Type B pancreatic cell (in vitro differentiated cells): Measurements from ENCODE around the gene TCHP. TPM values are rescaled to one million over a fixed set of nuclear protein-coding genes. Genes with fewer than 3 reads are reported as not detected.
A peak's percentile ranks its signal among the peaks of the same experiment; 100 is the strongest.

Source experiments
- DNase-seq: peaks from one replicate; pipeline ENCODE4 v3.0.0; 2021; ENCODE audit warnings: mixed read lengths; ENCODE audit not compliant: unreplicated experiment; ENCODE audit errors: extremely low spot score
- H3K27ac Mint-ChIP-seq: 2 replicates; pipeline ENCODE4 v1.8.0; 2021; ENCODE audit warnings: mild to moderate bottlenecking, mixed read lengths
- H3K27me3 Mint-ChIP-seq: 2 replicates; pipeline ENCODE4 v1.8.0; 2021; ENCODE audit warnings: mixed read lengths
- H3K36me3 Mint-ChIP-seq: 2 replicates; pipeline ENCODE4 v1.8.0; 2021; ENCODE audit warnings: mixed read lengths
- H3K4me1 Mint-ChIP-seq: one replicate; pipeline ENCODE4 v1.8.0; 2021; ENCODE audit warnings: mixed read lengths; ENCODE audit not compliant: unreplicated experiment
- H3K4me3 Mint-ChIP-seq: 2 replicates; pipeline ENCODE4 v1.8.0; 2021; ENCODE audit warnings: mild to moderate bottlenecking, mixed read lengths
- H3K9me3 Mint-ChIP-seq: 2 replicates; pipeline ENCODE4 v1.8.0; 2021; ENCODE audit warnings: mixed read lengths
- total RNA-seq: library from RNA; stranded (reverse); gene quantifications from 2 replicates; pipeline ENCODE4 v1.2.1, GENCODE V29; 2021; ENCODE audit warnings: low replicate concordance
- TF ChIP-seq, protein P1 (sequence below): fragments of 200-600 bp; sonication (generic); conservative IDR thresholded peaks from 2 replicates; pipeline ENCODE4 v1.5.0; 2021; ENCODE audit warnings: antibody characterized with exemption, mild to moderate bottlenecking

The TCHP gene
- total RNA-seq, 1 donor from 2014 or later, result 21.6 TPM

DNA sequence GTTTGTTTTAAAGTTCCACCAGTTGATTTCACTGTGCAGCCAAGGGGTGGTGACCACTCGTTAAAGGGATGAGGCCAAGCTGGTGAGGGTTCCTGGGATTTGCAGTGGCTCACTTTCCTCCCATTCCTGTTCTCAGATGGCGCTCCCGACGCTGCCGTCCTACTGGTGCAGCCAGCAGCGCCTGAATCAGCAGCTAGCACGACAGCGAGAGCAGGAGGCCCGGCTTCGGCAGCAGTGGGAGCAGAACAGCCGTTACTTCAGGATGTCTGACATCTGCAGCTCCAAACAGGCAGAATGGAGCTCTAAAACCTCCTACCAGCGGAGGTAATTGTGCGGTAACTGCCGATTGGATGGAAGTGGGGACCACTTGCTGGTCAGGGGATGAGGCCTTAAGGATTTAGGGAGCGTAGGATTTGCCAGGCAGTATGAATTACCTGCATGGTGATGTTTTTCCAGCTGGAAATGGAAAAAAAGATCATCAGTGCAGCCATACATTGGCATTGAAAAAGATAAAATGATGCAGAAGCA is 2.9 kb downstream of the TCHP start:
- peaks cover 17% of the 10 kb centered on the region for H3K4me1 Mint-ChIP-seq
- H3K9me3 Mint-ChIP-seq, result no peaks in the 10 kb centered on the region
- TF ChIP-seq, protein P1, sequence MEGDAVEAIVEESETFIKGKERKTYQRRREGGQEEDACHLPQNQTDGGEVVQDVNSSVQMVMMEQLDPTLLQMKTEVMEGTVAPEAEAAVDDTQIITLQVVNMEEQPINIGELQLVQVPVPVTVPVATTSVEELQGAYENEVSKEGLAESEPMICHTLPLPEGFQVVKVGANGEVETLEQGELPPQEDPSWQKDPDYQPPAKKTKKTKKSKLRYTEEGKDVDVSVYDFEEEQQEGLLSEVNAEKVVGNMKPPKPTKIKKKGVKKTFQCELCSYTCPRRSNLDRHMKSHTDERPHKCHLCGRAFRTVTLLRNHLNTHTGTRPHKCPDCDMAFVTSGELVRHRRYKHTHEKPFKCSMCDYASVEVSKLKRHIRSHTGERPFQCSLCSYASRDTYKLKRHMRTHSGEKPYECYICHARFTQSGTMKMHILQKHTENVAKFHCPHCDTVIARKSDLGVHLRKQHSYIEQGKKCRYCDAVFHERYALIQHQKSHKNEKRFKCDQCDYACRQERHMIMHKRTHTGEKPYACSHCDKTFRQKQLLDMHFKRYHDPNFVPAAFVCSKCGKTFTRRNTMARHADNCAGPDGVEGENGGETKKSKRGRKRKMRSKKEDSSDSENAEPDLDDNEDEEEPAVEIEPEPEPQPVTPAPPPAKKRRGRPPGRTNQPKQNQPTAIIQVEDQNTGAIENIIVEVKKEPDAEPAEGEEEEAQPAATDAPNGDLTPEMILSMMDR, result no peak
- H3K27ac Mint-ChIP-seq, result no peak overlapping the region
- no peak for DNase-seq
- peaks cover 4% of the 10 kb centered on the region for H3K36me3 Mint-ChIP-seq
- no peak overlapping the region for H3K4me3 Mint-ChIP-seq
- no peaks in the 10 kb centered on the region for H3K27me3 Mint-ChIP-seq

DNA sequence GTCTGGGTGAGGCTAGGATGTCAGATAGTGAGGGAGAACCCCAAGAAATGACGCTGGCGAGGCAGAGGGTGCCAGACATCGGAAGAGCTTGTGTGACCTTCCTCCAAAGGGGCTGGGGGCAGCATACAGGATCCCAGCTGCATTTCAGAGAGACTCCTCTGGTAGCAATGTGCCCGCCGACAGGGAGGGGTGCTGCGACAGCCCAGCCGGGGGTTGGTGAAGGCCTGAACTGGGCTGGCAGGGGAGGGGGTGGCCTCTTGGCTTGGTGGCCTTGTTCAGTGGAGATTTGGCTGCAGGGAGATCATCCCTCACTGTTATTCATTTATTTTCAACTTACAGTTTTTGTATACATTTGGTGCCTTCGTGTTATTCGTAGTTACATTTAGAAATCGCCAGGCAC is 5.2 kb downstream of the TCHP start:
- Mint-ChIP-seq H3K9me3 (no peaks in the 10 kb centered on the region), H3K4me3 (no peak overlapping the region), H3K27me3 (no peaks in the 10 kb centered on the region), H3K36me3 (peaks cover 14% of the 10 kb centered on the region), H3K27ac (no peak overlapping the region), H3K4me1 (peaks cover 13% of the 10 kb centered on the region)
- TF ChIP-seq, protein P1, result no peak
- DNase-seq, result no peak

DNA sequence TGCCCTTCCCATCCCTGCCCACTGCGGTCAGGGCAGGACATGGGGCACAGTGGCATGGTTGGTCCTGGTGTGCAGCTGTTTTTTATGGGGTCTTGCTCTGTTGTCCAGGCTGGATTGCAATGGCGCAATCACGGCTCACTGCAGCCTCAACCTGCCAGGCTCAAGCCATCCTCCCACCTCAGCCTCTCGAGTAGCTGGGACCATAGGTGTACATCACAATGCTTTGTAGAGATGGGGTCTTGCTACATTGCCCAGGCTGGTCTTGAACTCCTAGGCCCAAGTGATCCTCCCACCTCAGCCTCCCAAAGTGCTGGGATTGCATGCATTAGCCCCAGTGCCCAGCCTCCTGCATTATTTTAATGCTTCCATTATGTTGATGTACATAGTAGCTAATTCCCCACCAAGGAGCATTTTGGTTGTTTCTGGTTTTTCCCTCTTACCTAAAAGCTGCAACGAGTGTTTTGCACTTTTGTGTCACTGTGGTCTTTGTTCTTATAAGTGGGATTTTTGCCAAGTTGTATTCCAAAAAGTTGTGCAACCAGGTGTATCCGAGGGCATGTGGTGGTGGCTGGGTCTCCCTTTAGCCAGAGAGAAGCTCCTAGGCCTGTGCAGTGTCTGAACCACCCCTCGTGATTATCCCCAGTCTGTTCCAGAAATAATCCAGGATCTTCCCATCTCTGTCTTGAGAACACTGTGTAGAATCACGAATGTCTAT is 10.3 kb downstream of the TCHP start:
- Mint-ChIP-seq H3K36me3 (peaks cover 15% of the 10 kb centered on the region), H3K4me3 (no peak overlapping the region), H3K27me3 (no peaks in the 10 kb centered on the region), H3K4me1 (no peaks in the 10 kb centered on the region), H3K9me3 (no peaks in the 10 kb centered on the region), H3K27ac (no peak overlapping the region)
- DNase-seq, result no peak
- TF ChIP-seq, protein P1, result no peak

DNA sequence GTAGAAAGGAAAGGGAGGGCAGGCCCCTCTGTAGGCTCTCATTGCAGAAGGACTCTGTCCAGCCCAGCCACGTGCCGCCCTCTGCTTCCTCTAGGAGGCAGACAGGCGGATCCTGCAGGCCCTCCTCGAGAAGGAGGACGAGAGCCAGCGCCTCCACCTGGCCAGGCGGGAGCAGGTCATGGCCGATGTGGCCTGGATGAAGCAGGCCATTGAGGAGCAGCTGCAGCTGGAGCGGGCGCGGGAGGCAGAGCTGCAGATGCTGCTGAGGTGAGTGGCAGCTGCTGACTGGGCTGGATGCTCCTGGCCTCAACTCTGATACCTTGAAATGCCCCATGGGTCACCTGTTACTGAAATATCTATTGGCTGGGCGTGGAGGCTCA is 10.9 kb downstream of the TCHP start:
- Mint-ChIP-seq H3K36me3 (peaks cover 18% of the 10 kb centered on the region), H3K27ac (no peak overlapping the region)
- TF ChIP-seq, protein P1, result peak; percentile 52

DNA sequence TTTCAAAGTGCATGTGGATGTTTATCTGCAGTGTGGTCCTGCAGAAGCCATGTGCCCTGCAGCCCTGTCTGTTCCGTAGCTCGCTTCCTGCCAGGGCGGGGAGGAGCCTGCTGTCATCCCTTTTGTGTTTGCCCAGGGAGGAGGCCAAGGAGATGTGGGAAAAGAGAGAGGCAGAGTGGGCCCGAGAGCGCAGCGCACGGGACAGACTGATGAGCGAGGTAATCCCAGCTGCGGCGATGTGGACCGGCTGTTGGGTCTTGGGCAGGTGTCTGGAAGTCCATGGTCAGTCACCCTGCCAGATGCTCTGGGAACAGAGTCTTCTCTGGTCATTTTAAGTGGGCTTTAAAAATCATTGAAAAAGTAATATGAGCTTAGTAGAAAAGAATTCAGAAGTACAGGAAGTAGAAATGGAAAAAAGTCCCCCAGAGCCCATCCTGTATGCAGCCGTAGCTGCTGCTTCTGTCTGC is 12.8 kb downstream of the TCHP start:
- no peak for DNase-seq
- Mint-ChIP-seq H3K27me3 (no peaks in the 10 kb centered on the region), H3K4me3 (no peak overlapping the region), H3K9me3 (no peaks in the 10 kb centered on the region), H3K4me1 (no peaks in the 10 kb centered on the region), H3K27ac (no peak overlapping the region), H3K36me3 (peaks cover 21% of the 10 kb centered on the region)
- TF ChIP-seq, protein P1, result no peak

More for the DNA sequence above, 10.9 kb downstream of the TCHP start:
- H3K4me3 Mint-ChIP-seq, result no peak overlapping the region
- H3K27me3 Mint-ChIP-seq, result no peaks in the 10 kb centered on the region
- H3K9me3 Mint-ChIP-seq, result no peaks in the 10 kb centered on the region
- DNase-seq, result no peak
- H3K4me1 Mint-ChIP-seq, result no peaks in the 10 kb centered on the region
